HG02852 (cell line): Measurements from ENCODE around the gene PPP3CA.
A peak's percentile ranks its signal among the peaks of the same experiment; 100 is the strongest.

ENCODE experiments used
- ATAC-seq: cut with Tn5 transposase; IDR thresholded peaks from one replicate; pipeline ENCODE4 v1.9.1; 2021; ENCODE audit warnings: mild to moderate bottlenecking, moderate library complexity; ENCODE audit not compliant: unreplicated experiment

PPP3CA gene

GRCh38 chr4:101332424-101332823 is 14.9 kb downstream of the PPP3CA start:
- ATAC-seq: no peak

- no peak for ATAC-seq
These were observed 16.3 kb downstream of the PPP3CA start for GRCh38 chr4:101331017-101331416.

GRCh38 chr4:101329592-101329991 is 17.7 kb downstream of the PPP3CA start:
- no peak for ATAC-seq

GRCh38 chr4:101328063-101328602 is 19.2 kb downstream of the PPP3CA start:
- ATAC-seq: peak; percentile 93

- ATAC-seq: no peak
These were observed 20.8 kb downstream of the PPP3CA start for GRCh38 chr4:101326576-101326975.

GRCh38 chr4:101322743-101323142 is 24.6 kb downstream of the PPP3CA start:
- no peak for ATAC-seq

- ATAC-seq: no peak
These were observed 25.8 kb downstream of the PPP3CA start for GRCh38 chr4:101321481-101322042.

GRCh38 chr4:101315786-101316185 is 31.5 kb downstream of the PPP3CA start:
- ATAC-seq: no peak

- no peak for ATAC-seq
These were observed 32.3 kb downstream of the PPP3CA start for GRCh38 chr4:101315041-101315440.

GRCh38 chr4:101309925-101310324 is 37.4 kb downstream of the PPP3CA start:
- no peak for ATAC-seq

- no peak for ATAC-seq
These were observed 39.4 kb downstream of the PPP3CA start for GRCh38 chr4:101307899-101308298.

GRCh38 chr4:101306764-101307615 is 40.3 kb downstream of the PPP3CA start:
- peak; percentile 7 for ATAC-seq

GRCh38 chr4:101306225-101306624 is 41.1 kb downstream of the PPP3CA start:
- peak; percentile 83 for ATAC-seq

- no peak for ATAC-seq
These were observed 42.4 kb downstream of the PPP3CA start for GRCh38 chr4:101304916-101305315.

- ATAC-seq: no peak
These were observed 47.3 kb downstream of the PPP3CA start for GRCh38 chr4:101299899-101300540.

- no peak for ATAC-seq
These were observed 48.3 kb downstream of the PPP3CA start for GRCh38 chr4:101299021-101299420.

GRCh38 chr4:101295691-101296090 is 51.6 kb downstream of the PPP3CA start:
- ATAC-seq: no peak

GRCh38 chr4:101294597-101294996 is 52.7 kb downstream of the PPP3CA start:
- ATAC-seq: no peak

GRCh38 chr4:101292901-101293300 is 54.4 kb downstream of the PPP3CA start:
- ATAC-seq: no peak

- ATAC-seq: no peak
These were observed 55.1 kb downstream of the PPP3CA start for GRCh38 chr4:101292214-101292613.

GRCh38 chr4:101291198-101291597 is 56.1 kb downstream of the PPP3CA start:
- no peak for ATAC-seq

- no peak for ATAC-seq
These were observed 56.7 kb downstream of the PPP3CA start for GRCh38 chr4:101290654-101291053.
